Measurements from ENCODE around the gene HOXB5. TPM values are rescaled to one million over a fixed set of nuclear protein-coding genes. Genes with fewer than 3 reads are reported as not detected.

Gene HOXB5
- total RNA-seq, 1 donor from 2014 or later, result 2.1 TPM

DNA sequence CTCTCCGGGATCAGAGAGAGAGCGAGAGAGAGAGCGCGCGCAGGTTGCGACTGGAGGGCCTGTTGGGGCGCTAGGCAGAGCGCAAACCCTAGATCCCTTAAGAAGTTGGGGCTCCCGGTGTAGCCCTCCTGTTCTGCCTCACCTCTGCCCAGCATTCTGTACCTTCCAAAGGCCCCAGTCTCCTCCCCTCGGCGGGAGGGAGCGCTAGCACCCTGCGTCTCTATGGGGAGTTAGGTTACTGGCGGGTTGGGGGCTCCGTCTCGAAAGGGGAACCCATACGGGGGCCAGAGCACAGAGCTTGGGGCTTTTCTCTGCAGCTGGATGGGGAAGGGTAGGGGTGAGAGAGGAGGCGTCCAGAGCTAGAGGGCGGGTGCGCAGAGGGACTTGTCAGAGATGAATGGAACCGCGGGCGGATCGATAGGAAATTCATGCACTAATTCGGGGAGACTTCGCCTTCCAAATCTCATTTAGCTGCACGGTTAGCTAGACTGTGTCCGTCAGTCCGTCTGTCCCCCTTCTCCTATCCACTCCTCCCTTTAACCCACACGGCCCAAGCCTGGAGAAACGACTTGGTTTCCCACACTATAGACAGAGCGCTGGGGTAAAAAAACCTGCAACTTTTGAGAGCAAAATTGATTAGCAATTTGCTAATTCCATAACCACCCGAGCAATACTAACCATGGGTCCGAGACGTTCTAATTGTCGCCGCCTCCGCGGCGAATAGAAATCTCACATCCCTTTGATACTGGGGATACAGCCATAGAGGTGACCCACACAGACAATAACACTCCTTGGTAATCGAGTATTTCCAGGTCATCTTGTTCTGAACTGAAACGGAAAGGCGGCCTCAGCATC is 14.7 kb downstream of the HOXB5 start:
- no peak for DNase-seq (ENCODE audit: low spot score, unreplicated experiment)
- Mint-ChIP-seq H3K27ac (peak overlapping the region; percentile 78), H3K4me1 (ENCODE audit: low read depth) (peaks cover 9% of the 10 kb centered on the region), H3K9me3 (ENCODE audit: low read depth) (no peaks in the 10 kb centered on the region), H3K4me3 (ENCODE audit: low read depth) (peak overlapping the region; percentile 62), H3K36me3 (ENCODE audit: insufficient read depth) (no peaks in the 10 kb centered on the region), H3K27me3 (peaks cover 69% of the 10 kb centered on the region)
- TF ChIP-seq, protein P1, sequence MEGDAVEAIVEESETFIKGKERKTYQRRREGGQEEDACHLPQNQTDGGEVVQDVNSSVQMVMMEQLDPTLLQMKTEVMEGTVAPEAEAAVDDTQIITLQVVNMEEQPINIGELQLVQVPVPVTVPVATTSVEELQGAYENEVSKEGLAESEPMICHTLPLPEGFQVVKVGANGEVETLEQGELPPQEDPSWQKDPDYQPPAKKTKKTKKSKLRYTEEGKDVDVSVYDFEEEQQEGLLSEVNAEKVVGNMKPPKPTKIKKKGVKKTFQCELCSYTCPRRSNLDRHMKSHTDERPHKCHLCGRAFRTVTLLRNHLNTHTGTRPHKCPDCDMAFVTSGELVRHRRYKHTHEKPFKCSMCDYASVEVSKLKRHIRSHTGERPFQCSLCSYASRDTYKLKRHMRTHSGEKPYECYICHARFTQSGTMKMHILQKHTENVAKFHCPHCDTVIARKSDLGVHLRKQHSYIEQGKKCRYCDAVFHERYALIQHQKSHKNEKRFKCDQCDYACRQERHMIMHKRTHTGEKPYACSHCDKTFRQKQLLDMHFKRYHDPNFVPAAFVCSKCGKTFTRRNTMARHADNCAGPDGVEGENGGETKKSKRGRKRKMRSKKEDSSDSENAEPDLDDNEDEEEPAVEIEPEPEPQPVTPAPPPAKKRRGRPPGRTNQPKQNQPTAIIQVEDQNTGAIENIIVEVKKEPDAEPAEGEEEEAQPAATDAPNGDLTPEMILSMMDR (IDR thresholded peaks at IDR 0.05; ENCODE audit: unreplicated experiment), result no peak

DNA sequence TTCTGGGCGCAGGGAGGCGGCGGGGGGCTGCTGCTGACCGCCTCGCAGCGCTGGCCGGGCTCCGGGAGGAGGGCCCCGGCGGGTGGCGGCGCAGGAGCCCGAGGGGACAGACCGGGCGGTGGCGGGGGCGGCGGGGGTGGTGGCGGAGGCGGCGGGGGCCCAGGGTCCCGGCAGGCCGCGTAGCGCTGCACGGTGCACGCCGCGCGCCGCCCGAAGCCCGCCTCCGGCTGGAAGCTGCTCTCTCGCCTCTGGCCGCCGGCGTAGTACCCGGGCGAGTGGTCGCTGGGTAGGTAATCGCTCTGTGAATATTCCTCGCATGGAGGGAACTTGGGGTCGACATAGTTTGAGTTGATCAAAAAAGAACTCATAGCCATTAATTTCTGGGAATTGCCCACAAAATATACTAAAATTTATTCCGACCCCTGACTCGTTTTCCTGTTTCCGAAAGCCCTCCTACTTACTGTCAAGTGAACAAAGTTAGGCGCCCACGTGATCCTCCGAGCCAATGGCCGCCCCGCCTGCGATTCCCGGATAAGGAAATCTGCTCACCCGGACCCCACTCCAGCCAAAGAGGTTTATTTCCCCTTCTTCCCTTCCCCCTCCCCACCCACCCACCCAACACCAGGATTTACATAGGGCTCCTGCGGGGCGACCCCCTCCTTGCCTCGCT is 15.5 kb downstream of the HOXB5 start, which contains the start of gene HOXB4:
TSS of gene HOXB4 (minus strand) at position 405 of the 670 bp plus-strand sequence. CDS start at position 374, 31 bp downstream.
- H3K9me3 Mint-ChIP-seq (ENCODE audit: low read depth), result no peaks in the 10 kb centered on the region
- H3K27me3 Mint-ChIP-seq, result peaks cover 61% of the 10 kb centered on the region
- H3K27ac Mint-ChIP-seq, result peak within 1 kb of the TSS; percentile 78
- H3K4me1 Mint-ChIP-seq (ENCODE audit: low read depth), result peaks cover 11% of the 10 kb centered on the region
- peak within 1 kb of the TSS; percentile 75 for H3K4me3 Mint-ChIP-seq (ENCODE audit: low read depth)
- no peak for DNase-seq (ENCODE audit: low spot score, unreplicated experiment)
- TF ChIP-seq, protein P1 (IDR thresholded peaks at IDR 0.05; ENCODE audit: unreplicated experiment), result no peak
- no peaks in the 10 kb centered on the region for H3K36me3 Mint-ChIP-seq (ENCODE audit: insufficient read depth)

DNA sequence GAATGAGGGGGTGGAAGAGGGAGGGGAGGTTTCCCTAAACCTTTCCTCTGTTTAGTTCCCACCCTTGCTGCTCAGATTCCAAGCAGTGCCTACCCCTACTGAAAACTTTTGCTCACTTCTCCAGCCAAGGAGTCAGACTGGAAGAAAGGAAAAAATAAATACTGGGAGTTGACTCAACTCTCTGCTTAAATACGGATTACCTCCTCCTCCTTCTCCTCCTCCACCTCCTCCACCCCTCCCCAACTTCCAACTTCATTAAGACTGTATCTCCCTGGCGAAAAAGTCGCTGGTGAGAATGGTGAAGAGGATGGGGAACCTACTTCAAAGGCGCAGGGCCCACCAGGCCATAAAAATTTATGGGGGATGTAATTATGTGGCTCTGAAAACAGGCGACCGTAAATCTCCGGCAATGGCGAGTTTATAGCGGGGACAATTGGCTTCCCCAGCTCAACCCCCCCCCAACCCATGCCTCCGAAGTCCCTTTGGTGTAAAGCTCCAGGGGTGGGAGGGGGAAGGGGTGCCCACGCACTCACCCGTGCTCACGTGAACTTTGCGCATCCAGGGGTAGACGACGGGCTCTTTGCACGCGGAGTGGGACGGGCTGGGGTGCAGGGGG is 16.1 kb downstream of the HOXB5 start:
- H3K4me1 Mint-ChIP-seq (ENCODE audit: low read depth), result peaks cover 11% of the 10 kb centered on the region
- peak overlapping the region; percentile 63 for H3K4me3 Mint-ChIP-seq (ENCODE audit: low read depth)
- H3K9me3 Mint-ChIP-seq (ENCODE audit: low read depth), result no peaks in the 10 kb centered on the region
- peaks cover 55% of the 10 kb centered on the region for H3K27me3 Mint-ChIP-seq
- H3K27ac Mint-ChIP-seq, result peak overlapping the region; percentile 49
- no peak for DNase-seq (ENCODE audit: low spot score, unreplicated experiment)
- H3K36me3 Mint-ChIP-seq (ENCODE audit: insufficient read depth), result no peaks in the 10 kb centered on the region
- TF ChIP-seq, protein P1 (IDR thresholded peaks at IDR 0.05; ENCODE audit: unreplicated experiment), result no peak

DNA sequence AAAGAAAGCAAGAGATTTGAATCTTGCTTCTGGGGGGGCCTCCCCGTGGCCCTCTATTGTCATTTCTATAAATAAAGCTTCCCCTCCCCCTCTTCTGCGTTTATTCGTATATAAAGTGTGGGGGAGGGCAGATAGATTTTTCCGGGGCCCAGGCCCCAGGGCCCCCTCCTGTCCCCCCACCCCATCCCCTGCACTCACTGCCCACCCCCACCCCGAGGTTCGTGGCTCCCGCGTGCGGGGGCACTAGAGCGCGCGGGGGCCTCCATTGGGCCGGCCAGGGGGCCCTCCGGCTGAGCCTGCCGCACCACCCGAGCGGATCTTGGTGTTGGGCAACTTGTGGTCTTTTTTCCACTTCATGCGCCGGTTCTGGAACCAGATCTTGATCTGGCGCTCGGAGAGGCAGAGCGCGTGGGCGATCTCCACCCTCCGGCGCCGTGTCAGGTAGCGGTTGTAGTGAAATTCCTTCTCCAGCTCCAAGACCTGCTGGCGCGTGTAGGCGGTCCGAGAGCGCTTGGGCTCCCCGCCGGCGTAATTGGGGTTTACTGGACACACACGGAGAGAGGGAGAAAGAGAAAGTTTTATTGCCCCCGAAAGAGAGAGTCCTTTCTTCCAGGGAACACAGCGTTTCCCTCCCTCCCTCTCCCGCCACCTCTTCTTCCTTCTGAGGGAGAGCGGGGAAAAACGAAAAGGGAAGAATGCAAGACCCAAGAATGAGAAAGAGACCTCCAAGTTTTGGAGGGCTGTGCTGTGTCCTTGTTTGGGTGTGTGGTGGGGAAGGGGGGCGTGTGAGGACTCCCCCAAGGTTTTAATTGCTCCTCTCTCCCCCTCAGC is 16.9 kb downstream of the HOXB5 start:
- H3K4me3 Mint-ChIP-seq (ENCODE audit: low read depth), result peak overlapping the region; percentile 63
- TF ChIP-seq, protein P1 (IDR thresholded peaks at IDR 0.05; ENCODE audit: unreplicated experiment), result no peak
- no peaks in the 10 kb centered on the region for H3K36me3 Mint-ChIP-seq (ENCODE audit: insufficient read depth)
- no peak for DNase-seq (ENCODE audit: low spot score, unreplicated experiment)
- H3K27ac Mint-ChIP-seq, result no peak overlapping the region
- H3K9me3 Mint-ChIP-seq (ENCODE audit: low read depth), result no peaks in the 10 kb centered on the region
- H3K27me3 Mint-ChIP-seq, result peaks cover 47% of the 10 kb centered on the region
- peaks cover 11% of the 10 kb centered on the region for H3K4me1 Mint-ChIP-seq (ENCODE audit: low read depth)

All from progenitor cell of endocrine pancreas (in vitro differentiated cells).